Measurements from ENCODE around the gene AKR1D1.
"Not testable (repeated sequence)": the region's sequence is repeated elsewhere in the genome, so short reads cannot be mapped to it uniquely, and the experiment has no call there.

The AKR1D1 gene, protein sequence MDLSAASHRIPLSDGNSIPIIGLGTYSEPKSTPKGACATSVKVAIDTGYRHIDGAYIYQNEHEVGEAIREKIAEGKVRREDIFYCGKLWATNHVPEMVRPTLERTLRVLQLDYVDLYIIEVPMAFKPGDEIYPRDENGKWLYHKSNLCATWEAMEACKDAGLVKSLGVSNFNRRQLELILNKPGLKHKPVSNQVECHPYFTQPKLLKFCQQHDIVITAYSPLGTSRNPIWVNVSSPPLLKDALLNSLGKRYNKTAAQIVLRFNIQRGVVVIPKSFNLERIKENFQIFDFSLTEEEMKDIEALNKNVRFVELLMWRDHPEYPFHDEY

DNA sequence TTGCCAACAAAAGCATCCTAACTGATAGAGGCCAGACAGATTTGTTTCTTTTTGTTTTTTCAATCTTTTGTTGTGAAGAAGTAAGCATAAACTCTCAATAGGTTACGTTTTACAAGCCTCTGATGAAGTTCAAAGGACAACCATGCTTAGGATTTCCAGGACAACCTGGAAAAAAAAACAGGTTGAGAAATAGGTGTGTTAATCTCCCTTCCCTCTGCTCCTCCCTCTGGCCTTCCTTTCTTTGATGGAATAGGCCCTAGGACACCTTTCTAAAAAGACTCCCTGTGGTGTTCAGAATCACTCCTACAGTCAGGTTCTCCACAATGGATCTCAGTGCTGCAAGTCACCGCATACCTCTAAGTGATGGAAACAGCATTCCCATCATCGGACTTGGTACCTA is at the start of gene AKR1D1:
TSS of gene AKR1D1 (plus strand) at position 264 of the 400 bp plus-strand sequence. CDS start at position 324, 60 bp downstream.
- DNase-seq = no peak

DNA sequence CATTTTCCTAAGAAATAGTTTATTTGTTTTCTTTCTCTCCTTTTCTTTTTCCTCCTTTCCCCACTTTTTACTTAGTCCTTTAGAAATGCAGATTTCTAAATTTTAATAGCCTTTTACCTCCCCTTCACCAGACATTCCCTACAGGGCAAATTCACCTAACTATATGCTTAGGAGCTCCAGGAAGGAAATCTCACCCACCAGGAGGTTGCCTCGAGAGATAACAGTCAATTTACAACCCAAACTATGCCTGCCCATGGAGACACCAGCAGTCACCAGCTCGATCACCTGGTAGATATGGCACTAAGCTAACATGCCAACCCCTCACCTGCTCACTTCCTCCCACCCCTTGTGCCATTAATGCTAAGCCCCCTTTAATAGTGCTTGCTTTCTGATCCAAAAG is 49.2 kb upstream of the AKR1D1 start:
- no peak for DNase-seq

DNA sequence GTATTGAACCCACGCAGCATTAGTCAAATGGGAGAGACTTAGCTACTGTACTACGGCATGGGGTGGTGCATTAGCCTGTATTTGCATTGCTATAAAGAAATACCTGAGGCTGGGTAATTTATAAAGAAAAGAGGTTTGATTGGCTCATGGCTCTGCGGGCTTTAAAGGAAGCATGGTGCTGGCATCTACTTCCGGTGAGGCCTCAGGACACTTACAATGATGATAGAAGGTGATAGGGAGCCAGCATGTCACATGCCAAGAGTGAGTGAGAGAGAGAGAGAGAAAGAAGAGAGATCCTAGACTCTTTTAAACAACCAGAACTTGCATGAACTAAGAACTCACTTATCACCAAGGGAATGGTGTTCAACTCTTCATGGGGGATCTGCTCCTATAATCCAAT is 47.1 kb upstream of the AKR1D1 start:
- no peak for DNase-seq

DNA sequence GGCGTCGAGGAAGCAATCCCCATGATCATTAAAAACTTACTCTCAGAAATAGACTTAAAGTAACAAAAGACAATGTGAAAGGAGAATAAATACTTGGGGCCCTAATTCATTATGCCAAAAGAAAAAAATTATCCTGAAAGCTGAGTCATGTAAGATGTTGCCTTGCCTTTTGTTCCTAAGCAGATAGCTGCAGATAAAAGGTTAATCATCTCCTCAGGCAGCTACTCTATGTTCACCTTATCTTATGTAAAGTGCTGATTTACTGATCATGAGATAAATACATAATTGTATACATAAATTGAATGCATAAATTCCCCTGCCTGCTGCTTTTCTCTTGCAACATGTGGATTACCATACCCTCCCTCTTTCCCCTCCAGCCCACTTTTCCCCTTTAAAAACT is 46.3 kb upstream of the AKR1D1 start:
- no peak for DNase-seq

DNA sequence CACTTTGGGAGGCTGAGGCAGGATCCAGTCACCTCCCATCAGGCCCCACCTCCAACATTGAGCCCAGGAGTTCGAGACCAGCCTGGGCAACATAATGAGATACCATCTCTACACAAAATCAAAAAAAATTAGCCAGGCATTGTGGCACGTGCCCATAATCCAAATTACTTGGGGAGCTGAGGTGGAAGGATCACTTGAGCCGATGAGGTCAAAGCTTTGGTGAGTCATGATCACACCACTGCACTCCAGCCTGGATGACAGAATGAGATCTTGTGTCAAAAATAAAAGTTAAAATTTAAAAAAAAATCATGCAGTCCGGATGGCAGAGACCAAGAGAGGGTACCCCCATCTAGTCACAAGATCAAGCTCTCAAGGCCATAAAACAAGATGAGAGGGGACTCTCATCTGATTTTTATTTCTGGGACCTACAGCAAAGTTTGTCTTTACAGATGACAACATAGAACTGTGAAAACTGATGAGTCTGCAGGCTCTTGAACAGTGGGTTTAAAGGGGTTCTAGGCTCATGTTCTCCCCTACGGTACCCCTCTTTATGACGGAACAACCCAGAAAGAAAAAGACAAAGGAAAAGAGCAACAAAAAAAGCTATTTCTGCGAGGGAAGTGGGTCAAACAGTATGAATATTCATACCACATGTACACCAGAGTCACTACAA is 45.4 kb upstream of the AKR1D1 start:
- peak; percentile 77 for DNase-seq

DNA sequence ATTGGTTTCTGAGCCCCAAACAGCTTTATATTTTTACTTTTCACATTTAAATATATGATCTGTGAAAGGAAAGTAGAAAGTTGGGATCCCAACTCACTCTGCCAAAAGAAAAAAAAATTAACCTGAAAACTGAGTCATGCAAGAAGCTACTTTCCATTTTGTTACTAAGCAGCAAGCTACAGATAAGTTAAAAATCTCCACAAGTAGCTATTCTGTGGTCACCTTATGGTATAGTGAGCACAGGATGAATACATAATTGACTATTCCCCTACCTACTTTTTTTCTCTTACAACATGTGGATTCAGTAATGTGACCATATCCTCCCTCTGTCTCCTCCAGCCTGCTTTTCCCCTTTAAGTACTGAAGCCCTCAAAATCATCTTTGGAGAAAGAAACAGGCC is 44.1 kb upstream of the AKR1D1 start:
- DNase-seq = no peak

DNA sequence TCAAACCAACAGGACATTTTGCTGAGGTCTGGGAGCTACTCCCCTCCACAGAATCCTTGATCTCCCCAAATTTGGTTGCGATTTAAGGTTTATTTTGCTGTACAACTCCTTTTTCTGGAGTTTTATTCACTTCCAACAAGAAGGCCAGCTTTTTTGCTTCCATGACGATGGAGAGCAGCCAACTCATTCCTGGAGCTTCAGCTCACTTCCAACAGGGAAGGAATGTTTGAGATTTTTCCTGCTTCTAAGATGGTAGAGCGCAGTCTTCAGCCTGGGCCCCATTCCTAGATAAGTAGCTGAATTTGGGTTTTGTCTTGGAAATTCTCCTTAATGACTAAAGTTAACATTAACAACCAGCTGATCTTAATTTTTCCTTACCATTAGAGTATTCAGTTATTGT is 43.5 kb upstream of the AKR1D1 start:
- DNase-seq = no peak

DNA sequence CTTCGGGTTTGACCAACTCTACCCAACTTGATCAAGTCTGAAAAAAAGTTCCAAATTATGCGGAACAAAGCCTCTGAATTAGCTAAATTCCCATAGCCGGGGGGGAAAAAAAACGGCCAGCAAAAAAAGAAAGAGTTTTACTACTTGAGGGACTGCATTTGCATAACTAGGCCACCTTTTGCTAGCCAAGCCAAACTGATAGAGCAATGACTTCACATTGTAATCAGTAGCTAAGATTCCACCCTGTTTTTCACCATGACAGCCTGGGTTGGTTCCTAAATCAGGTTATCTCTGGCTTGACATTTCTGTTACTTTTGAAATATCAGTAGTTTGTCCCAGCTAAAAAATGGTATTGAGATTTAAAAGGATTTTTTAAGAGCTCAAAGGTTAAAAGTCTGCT is 43.0 kb upstream of the AKR1D1 start:
- no peak for DNase-seq

DNA sequence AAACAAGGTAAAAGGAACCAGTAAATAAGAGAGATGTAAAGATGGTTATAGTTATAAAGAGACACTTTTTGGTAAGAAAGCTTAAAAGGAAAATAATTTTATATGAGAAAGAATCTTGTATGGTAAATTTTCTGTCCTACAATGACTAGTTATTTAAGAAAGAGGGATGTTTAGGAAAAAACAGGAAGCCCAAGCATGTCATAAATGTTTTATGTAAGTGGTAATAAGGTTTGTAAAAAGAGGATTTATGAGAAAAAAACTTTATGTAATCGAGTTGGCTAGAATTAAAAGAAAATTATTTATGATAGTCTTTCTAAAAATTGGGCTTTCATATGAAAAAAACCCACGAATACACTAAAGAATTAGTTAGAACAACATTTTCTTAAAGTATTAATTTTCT is 40.1 kb upstream of the AKR1D1 start:
- DNase-seq = no peak

DNA sequence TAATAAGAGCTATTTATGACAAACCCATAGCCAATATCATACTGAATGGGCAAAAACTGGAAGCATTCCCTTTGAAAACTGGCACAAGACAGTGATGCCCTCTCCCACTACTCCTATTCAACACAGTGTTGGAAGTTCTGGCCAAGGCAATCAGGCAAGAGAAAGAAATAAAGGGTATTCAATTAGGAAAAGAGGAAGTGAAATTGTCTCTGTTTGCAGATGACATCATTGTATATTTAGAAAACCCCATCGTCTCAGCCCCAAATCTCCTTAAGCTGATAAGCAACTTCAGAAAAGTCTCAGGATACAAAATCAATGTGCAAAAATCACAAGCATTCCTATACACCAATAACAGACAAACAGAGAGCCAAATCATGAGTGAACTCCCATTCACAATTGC is 36.2 kb upstream of the AKR1D1 start:
- not testable (repeated sequence) for DNase-seq

DNA sequence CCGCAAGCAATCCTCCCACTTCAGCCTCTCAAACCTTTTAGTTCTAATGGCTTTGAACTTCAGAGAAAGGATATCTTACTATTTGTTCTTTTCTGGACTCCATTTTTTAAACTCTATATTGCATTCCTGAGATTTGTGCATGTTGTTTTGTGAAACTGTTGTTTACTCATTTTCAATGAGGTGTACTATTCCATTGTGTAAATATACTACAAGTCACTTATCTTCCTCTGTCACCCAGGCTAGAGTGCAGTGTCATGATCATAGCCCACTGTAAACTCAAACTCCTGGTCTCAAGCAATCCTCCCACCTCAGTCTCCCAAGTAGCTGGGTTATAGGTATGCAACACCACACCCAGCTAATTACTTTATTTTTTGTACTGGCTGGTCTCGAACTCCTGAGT is 31.4 kb upstream of the AKR1D1 start:
- DNase-seq = no peak

DNA sequence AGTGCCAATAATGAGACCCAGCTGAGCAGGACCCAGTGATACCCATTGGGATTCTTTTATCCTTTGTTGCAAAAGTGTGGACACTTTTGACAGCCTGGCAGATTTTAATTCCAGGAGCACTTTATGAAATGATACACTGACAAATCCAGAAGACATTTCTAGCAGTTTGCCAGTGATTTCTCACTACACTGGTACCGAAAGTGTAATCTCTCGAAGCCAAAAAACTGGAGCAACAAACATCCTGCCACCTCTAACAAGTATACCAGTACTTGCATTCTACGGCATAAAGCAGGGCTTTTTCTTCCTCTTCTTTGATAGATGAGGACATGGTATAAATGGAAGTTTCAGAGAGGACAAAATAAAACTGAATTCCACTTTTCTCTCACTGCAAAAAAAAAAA is 28.4 kb upstream of the AKR1D1 start:
- no peak for DNase-seq

DNA sequence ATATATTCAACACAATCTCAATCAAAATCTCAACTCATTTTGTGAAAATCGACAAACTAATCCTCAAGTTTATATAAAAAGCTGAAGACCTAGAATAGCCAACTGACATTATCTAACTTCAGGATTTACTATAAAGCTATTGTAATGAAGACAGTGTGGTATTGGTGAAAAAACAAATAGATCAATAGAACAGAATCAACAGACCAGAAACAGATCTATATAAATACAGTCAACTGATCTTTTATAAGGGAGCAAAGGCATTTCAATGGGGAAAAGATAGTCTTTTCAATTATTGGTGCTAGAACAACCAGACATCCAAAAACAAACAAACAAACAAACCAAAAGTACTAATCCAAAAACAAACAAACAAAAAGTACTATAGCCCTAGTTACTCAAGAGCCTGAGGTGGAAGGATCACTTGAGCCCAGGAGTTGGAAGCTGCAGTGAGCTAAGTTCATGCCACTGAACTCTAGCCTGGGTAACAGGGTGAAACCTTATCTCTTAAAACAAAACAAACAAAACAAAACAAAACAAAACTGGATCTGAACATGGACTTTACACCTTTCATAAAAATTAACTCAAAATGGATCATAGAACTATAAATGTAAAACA is 26.6 kb upstream of the AKR1D1 start:
- no peak for DNase-seq

DNA sequence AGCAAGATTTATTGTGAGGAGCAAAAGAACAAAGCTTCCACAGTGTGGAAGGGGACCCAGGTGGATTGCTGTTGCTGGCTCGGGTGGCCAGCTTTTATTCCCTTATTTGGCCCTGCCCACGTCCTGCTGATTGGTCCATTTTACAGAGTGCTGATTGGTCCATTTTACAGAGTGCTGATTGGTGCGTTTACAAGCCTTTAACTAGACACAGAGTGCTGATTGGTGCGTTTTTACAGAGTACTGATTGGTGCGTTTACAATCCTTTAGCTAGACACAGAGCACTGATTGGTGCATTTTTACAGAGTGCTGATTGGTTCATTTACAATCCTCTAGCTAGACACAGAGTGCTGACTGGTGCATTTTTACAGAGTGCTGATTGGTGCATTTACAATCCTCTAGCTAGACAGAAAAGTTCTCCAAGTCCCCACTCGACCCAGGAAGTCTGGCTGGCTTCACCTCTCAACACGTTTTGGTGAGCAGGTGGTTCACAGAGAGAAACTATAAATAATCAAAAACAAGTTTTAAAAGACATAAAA is 24.5 kb upstream of the AKR1D1 start:
- DNase-seq = not testable (repeated sequence)

DNA sequence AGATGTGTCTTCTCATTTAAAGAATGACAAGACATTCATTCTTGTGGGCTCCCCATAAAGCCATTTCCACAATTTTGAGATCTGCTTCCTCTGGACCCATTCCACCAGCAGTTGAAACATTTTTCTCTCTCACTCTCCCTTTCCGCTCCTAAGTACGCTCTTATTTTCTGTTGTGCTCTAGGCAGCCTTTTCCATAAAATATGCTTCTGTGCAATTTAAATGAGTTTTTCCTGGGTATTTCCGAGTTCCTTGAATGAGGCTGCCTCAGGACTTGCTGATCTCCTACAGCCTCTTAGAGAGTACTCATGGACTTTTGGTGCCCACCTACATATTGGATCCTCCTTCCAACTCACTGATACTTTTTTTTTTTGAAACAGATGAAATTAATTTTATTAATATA is 23.6 kb upstream of the AKR1D1 start:
- no peak for DNase-seq

DNA sequence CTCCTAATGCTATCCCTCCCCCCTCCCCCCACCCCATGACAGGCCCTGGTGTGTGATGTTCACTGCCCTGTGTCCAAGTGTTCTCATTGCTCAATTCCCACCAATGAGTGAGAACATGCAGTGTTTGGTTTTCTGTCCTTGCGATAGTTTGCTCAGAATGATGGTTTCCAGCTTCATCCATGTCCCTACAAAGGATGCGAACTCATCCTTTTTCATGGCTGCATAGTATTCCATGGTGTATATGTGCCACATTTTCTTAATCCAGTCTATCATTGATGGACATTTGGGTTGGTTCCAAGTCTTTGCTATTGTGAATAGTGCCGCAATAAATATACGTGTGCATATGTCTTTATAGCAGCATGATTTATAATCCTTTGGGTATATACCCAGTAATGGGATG is 20.6 kb upstream of the AKR1D1 start:
- DNase-seq = not testable (repeated sequence)

DNA sequence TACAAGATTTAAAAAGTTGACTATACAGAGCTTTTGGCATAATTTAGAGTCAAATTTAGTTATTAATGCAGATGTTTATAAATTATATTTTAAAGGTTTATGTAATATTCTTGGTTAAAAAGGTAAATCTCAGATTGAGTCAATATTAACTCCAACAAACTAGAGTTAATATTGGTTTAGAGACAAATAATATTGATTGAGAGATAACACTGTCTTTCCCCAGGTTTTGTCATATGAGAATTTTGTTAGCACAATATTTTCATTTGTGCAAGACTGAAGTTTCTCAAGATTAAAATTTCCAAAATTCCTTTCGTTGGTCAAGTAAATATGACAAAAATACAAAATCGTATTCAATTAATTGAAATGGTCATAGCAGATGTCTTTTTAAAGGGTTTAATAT is 12.9 kb upstream of the AKR1D1 start:
- DNase-seq = no peak

DNA sequence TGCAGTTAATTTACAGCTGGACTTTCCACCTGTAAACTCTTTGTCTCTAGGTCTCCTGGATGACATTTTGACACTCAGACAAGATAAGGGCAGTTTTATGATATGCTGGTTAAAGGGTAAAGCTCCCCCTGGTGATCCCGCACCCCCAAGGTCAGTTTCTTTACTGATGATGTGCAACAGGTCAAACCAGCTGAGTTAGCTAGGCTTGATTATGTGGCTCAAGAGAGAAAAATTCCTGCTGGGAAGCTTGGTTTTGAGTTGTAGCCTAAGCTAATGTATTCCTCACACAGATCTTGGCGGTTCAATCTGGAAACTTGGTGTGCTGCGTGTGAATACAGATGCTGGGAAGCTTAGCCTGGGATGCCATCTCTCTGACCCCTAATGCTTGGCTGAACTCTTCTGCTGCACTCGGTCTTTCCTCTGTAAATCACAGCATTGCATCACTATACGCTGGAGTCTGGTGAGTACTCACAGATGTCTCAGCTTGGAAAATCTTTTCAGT is 11.4 kb upstream of the AKR1D1 start:
- DNase-seq = no peak

DNA sequence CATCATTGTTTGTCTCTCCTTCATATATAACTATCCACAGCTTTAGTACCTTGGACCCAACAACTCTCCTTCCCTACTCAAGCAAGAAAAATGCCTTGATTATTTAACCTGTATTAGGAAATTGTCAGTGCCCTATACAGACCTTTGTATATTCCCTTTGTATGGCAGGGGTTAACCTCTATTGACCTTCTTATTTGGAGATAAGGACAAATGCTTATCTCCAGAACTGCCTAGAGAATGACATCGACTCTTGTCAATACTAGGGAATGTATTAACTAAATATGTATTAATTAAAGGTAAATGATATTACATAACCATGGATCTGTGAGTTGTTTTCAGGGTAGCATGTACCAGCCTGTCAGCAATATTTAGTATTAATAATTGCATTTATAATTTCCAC is 10.4 kb upstream of the AKR1D1 start:
- no peak for DNase-seq

DNA sequence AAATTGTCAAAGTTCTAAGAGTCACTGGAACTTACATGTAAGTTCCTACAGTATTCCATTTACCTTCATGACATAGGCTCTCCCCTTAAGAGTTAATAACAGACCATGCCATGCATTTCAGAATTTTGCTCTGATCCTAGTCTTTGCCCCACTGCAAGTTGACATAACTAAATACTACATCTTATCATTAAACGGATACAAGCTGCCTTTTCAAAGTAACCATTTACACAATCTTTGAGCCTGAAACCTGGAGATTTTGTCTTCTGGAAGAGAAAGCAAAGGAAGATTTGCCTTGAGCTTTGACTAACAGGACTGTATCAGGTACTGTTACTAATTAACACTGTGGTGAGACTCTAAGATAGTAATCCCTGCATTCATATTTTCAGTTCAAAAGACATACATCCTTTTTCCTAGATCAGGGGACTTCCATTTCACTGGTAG is 9.3 kb upstream of the AKR1D1 start:
- no peak for DNase-seq

DNA sequence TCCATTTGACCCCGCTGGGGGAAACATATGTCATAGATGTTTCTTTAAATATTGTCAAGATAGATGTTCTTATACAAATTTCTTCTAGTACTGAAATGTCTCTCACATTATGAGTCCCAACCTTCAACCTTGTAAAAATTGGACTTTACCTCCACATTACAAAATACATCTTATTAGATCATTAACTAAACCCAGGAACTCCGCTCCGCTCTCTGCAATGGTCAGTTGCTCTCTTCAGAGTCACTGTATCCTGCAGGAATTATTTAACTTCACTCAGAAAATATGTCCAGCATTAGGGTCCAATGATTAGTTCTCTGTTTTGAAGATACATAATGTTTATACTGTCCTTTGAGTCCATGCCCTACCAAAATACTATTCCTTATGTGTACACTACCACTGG is 8.5 kb upstream of the AKR1D1 start:
- no peak for DNase-seq

DNA sequence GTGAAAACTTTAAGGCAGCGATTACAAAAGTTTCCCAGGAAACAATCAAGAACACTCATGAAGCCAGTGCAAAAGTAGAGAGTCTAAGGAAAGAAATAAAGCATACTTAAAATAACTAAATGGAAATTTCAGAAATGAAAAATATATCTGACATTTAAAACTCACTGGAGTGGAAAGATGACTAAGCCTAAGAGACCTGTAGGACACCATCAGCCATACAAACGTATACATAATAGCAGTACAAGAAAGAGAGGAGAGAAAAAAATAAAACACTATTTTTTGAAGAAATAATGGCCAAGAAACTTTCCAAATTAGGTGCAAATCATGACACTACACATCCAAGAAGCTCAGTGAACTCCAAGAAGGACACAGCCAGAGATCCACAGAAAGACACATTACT is 5.4 kb upstream of the AKR1D1 start:
- no peak for DNase-seq

DNA sequence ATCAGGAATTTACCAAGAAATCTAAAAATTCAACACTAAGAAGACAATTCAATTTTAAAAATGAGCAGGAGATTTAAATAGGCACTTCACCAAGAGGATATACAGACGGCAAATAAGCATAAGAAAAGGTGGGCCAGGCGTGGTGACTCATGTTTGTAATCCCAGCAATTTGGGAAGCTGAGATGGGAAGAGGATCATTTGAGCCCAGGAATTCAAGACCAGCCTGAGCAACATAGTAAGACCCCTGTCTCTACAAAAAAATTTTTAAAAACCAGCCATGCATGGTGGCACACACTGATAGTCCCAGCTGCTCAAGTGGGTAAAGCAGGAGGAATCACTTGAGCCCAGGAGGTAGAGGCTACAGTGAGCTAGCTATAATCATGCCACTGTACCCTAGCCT is 3.5 kb upstream of the AKR1D1 start:
- DNase-seq = no peak

DNA sequence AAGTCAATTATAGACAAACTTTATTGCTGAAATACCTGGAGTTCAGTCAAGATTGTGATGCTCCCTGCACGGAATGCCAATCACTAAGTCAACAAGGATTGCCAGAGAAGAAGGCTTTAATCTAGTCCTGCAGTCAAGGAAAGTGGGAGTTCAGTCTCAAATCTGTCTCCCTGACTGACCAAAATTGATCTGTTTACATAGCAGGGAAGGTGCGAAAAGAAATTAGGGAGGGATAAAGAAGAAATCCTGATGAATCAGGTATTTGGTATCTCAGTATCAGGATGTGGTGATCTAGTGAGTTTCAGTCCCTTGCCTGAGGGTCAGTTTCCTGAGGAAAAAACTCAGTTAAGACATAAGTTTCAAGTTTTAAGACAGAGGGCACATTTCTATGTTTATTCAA is 2.1 kb upstream of the AKR1D1 start:
- no peak for DNase-seq

Measured in suppressor macrophage treated with lipopolysaccharide for 4 hours (primary cell).